RWPE2 (cell line): ENCODE results near the gene DOK4.

Experiments
- ATAC-seq: fragments of 200-7000 bp; cut with Tn5 transposase; 3 replicates; pipeline ENCODE4 v1.9.1; 2021; ENCODE audit warnings: low read depth
- DNase-seq: peaks from one replicate; pipeline ENCODE4 v3.0.0-alpha.2; 2020; ENCODE audit warnings: low spot score
- H3K27ac ChIP-seq: fragments of 450-650 bp; 2 replicates; pipeline ENCODE4 v1.5.1; 2017; ENCODE audit warnings: mild to moderate bottlenecking; ENCODE audit not compliant: poor library complexity, severe bottlenecking
- H3K27me3 ChIP-seq: fragments of 250-450 bp; sonication (Bioruptor Pico); 2 replicates; pipeline ENCODE4 v1.5.1; 2021; ENCODE audit warnings: mild to moderate bottlenecking, moderate library complexity; ENCODE audit not compliant: insufficient read depth, poor library complexity, severe bottlenecking
- H3K36me3 ChIP-seq: fragments of 250-450 bp; sonication (Bioruptor Pico); 2 replicates; pipeline ENCODE4 v1.5.1; 2020; ENCODE audit warnings: low read depth, mild to moderate bottlenecking, moderate library complexity
- H3K4me1 ChIP-seq: fragments of 250-450 bp; sonication (Bioruptor Pico); 2 replicates; pipeline ENCODE4 v1.5.1; 2021; ENCODE audit warnings: mild to moderate bottlenecking, moderate library complexity; ENCODE audit not compliant: insufficient read depth, poor library complexity, severe bottlenecking
- H3K4me3 ChIP-seq: fragments of 250-450 bp; sonication (Bioruptor Pico); 2 replicates; pipeline ENCODE4 v1.5.1; 2021; ENCODE audit warnings: mild to moderate bottlenecking, moderate library complexity; ENCODE audit not compliant: severe bottlenecking
- H3K9me3 ChIP-seq: fragments of 250-450 bp; sonication (Bioruptor Pico); 2 replicates; pipeline ENCODE4 v1.5.1; 2021; ENCODE audit warnings: mild to moderate bottlenecking, moderate library complexity; ENCODE audit not compliant: severe bottlenecking
- TF ChIP-seq, protein P1 (sequence below): fragments of 450-650 bp; IDR thresholded peaks from one replicate; pipeline ENCODE4 v1.5.1; 2017; ENCODE audit warnings: mild to moderate bottlenecking, moderate library complexity; ENCODE audit not compliant: poor library complexity, severe bottlenecking

The DOK4 gene

DNA sequence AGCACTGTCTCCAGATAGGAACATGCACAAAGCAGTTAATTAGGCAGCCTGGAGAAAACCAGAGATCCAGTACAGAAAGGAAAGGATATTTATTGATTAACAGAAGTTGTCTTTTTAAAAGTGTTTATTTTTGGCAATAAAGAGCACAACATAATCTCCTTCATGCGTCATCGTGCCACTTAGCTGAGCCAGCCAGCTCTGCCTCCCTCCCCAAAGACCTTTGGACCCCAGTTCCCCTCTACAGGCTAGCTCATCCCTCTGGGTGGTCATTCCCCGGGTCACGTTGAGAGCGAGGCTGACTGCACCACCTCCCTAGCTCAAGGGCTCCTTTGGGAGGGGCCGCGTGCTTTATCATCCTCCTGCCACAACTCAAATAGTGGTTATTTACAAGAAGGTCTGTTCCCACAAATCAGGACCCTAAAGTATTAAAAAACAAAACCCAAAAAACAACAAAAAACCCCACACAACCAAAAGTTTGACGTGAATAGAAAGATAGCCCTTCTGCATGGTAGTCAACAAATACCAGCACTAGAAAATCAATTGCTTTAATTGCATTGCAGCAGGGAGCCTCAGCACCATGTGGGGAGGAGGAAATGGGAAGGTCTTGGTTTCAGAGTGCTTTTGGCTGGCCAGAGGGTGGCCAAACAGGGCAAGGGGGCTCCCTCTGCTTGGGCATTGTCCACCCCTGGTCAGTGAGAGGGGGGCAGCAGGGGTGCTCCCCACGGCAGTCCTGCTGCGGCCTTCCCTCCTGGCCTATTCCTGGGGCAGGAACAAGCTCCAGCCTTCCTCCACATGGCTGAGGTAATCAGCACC is 14.2 kb downstream of the DOK4 start:
- Histone ChIP-seq H3K9me3 (no peaks in the 10 kb centered on the region), H3K4me3 (no peak overlapping the region), H3K4me1 (no peaks in the 10 kb centered on the region), H3K27ac (no peak overlapping the region), H3K36me3 (peaks cover 56% of the 10 kb centered on the region), H3K27me3 (no peaks in the 10 kb centered on the region)
- DNase-seq (no peak), ATAC-seq (0 out of 3 replicates have a peak, but pooled peaks have one; percentile 2)
- TF ChIP-seq, protein P1, sequence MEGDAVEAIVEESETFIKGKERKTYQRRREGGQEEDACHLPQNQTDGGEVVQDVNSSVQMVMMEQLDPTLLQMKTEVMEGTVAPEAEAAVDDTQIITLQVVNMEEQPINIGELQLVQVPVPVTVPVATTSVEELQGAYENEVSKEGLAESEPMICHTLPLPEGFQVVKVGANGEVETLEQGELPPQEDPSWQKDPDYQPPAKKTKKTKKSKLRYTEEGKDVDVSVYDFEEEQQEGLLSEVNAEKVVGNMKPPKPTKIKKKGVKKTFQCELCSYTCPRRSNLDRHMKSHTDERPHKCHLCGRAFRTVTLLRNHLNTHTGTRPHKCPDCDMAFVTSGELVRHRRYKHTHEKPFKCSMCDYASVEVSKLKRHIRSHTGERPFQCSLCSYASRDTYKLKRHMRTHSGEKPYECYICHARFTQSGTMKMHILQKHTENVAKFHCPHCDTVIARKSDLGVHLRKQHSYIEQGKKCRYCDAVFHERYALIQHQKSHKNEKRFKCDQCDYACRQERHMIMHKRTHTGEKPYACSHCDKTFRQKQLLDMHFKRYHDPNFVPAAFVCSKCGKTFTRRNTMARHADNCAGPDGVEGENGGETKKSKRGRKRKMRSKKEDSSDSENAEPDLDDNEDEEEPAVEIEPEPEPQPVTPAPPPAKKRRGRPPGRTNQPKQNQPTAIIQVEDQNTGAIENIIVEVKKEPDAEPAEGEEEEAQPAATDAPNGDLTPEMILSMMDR: no peak

DNA sequence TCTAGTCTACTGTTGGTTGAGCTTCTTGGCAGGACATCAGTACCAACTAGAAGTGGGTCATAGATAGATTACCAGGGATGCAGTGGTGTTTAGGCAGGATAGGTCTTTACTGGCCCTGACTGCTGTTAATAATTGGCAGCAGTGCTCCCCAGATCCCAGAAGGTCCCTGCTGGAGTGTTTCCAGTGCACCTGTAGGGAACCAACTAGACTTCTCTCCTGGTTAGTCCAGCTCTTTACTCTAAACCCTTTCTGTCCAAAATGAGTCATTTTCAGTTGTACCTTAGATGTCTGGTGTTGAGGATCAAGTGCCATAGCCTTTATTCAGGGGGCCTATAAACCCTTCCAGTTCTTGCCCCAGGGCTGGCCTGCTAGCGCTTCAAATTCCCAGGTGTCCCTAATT is 15.1 kb downstream of the DOK4 start:
- DNase-seq (no peak), ATAC-seq (no peak)
- no peak overlapping the region for H3K27ac ChIP-seq
- no peaks in the 10 kb centered on the region for H3K27me3 ChIP-seq
- no peaks in the 10 kb centered on the region for H3K4me1 ChIP-seq
- TF ChIP-seq, protein P1: no peak
- H3K36me3 ChIP-seq: peaks cover 65% of the 10 kb centered on the region
- H3K9me3 ChIP-seq: no peaks in the 10 kb centered on the region
- no peak overlapping the region for H3K4me3 ChIP-seq

DNA sequence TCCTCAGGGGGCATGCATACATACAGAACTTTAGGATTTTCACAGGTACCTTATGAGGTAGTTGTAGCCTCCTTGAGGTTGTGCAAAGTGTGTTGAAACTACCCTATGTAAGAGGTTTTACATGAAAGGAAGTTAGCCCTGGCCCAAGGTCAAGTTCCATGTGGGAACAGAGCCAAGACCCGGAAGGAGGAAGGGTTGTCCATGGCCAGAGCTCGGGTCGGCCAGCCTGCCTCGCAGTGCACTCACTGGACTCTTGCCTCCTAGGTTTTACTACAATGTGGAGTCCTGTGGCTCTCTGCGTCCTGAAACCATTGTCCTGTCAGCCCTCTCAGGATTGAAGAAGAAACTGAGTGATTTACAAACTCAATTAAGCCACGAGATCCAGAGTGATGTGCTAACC is 15.6 kb downstream of the DOK4 start:
- DNase-seq: no peak
- no peaks in the 10 kb centered on the region for H3K4me1 ChIP-seq

DNA sequence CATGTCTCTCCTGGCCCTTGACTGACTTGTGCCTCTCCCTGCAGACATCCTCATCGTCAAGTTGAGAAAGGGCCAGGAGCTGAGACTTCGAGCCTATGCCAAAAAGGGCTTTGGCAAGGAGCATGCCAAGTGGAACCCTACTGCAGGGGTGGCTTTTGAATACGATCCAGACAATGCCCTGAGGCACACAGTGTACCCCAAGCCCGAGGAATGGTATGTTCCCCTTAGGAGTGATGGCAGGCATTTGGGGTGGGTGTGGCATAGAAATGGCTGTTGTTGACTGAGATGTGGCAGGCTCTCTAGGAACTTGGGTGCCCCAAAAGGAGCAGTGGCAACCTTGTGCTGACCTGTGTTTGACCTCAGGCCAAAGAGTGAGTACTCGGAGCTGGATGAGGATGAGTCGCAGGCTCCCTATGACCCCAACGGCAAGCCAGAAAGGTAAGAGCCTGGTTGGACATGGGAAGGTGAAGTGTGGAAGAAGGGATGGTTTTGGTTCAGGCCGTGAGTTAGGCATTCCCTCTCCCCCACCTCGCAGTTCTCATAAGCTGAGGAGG is 16.3 kb downstream of the DOK4 start:
- Histone ChIP-seq H3K27ac (no peak overlapping the region), H3K4me3 (no peak overlapping the region), H3K27me3 (no peaks in the 10 kb centered on the region), H3K9me3 (no peaks in the 10 kb centered on the region), H3K4me1 (no peaks in the 10 kb centered on the region), H3K36me3 (peaks cover 77% of the 10 kb centered on the region)
- DNase-seq (no peak), ATAC-seq (no peak)
- TF ChIP-seq, protein P1: no peak

More for the DNA sequence above, 15.6 kb downstream of the DOK4 start:
- Histone ChIP-seq H3K27ac (no peak overlapping the region), H3K36me3 (peaks cover 70% of the 10 kb centered on the region), H3K27me3 (no peaks in the 10 kb centered on the region), H3K4me3 (no peak overlapping the region), H3K9me3 (no peaks in the 10 kb centered on the region)
- TF ChIP-seq, protein P1: no peak
- no peak for ATAC-seq

DNA sequence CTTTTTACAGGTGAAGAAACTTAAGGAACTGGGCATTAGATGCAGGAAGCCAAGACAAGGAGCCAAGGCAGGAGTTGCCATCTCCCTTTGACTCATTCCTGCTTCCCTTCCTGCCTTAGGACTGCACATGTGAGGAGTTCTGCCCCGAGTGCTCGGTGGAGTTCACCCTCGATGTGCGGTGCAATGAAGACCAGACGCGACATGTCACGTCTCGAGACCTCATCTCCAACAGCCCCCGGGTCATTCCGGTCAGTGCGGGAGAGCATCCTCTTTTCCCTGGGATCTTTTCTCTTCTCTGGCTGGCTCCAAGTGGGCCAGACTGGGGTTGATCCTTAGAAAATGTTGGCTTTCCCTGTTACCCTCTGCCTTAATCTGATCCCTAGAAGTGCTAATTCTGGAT is 17.2 kb downstream of the DOK4 start:
- Histone ChIP-seq H3K27me3 (no peaks in the 10 kb centered on the region), H3K9me3 (no peaks in the 10 kb centered on the region), H3K36me3 (peaks cover 80% of the 10 kb centered on the region), H3K27ac (no peak overlapping the region), H3K4me1 (no peaks in the 10 kb centered on the region), H3K4me3 (no peak overlapping the region)
- no peak for ATAC-seq
- DNase-seq: no peak
- TF ChIP-seq, protein P1: no peak
